Mammary epithelial cell (primary cell): ENCODE data around the gene KSR2.

Experiments used
- CTCF ChIP-seq, 2 donors: IDR thresholded peaks in 1 of 2; conservative IDR thresholded peaks in 1 of 2; 2 replicates each; pipeline ENCODE4 v1.5.1; 2011 to 2012; ENCODE audit warnings: inconsistent platforms in 2 of 2, low read length in 2 of 2, mild to moderate bottlenecking in 2 of 2, control low read depth in 1 of 2, low read depth in 1 of 2; ENCODE audit not compliant: insufficient read depth in 1 of 2; ENCODE audit errors: extremely low read depth in 1 of 2
- EZH2 ChIP-seq: IDR thresholded peaks from 2 replicates; pipeline ENCODE4 v1.6.1; 2012; ENCODE audit warnings: low read length, inconsistent platforms, borderline replicate concordance

GRCh38 chr12:117538032-117538690 is 430.6 kb downstream of the KSR2 start:
- TF ChIP-seq CTCF (conservative IDR thresholded peaks at IDR 0.05 in 1 of 2, IDR thresholded peaks at IDR 0.05 in 1 of 2; ENCODE audit: extremely low read depth in 1 of 2, insufficient read depth in 1 of 2, low read depth in 1 of 2, low read length in 2 of 2) (no peak), EZH2 (no peak)
